Bronchial epithelial cell (primary cell): ENCODE data around the gene IKZF1. TPM values are rescaled to one million over a fixed set of nuclear protein-coding genes. Genes with fewer than 3 reads are reported as not detected.

ENCODE experiments used
- DNase-seq: peaks from one replicate; pipeline ENCODE4 v3.0.0-alpha.2; 2010; ENCODE audit warnings: low read depth
- FAIRE-seq: peaks from 2 replicates; lab custom pipeline; 2011; peaks lifted over from hg19 to GRCh38; lab: Jason Lieb, UNC
- H3K27me3 ChIP-seq: 2 replicates; pipeline ENCODE4 v1.5.1; 2011; ENCODE audit warnings: low read length; ENCODE audit not compliant: control insufficient read depth, insufficient read depth
- H3K36me3 ChIP-seq: 2 replicates; pipeline ENCODE4 v1.5.1; 2011; ENCODE audit warnings: low read length; ENCODE audit not compliant: control insufficient read depth, insufficient read depth
- H3K4me3 ChIP-seq: 2 replicates; pipeline ENCODE4 v1.5.1; 2011; ENCODE audit warnings: mild to moderate bottlenecking, low read depth, low read length, control low read depth
- CTCF ChIP-seq: IDR thresholded peaks from 2 replicates; pipeline ENCODE4 v1.5.1; 2011; ENCODE audit warnings: mild to moderate bottlenecking, moderate library complexity, low read length, control low read depth, inconsistent platforms; ENCODE audit not compliant: insufficient read depth, severe bottlenecking
- total RNA-seq: library from RNA; depleted of rRNA; stranded (reverse); fragments of >200 nt; gene quantifications from 2 replicates; pipeline ENCODE4 v1.2.1, GENCODE V29; 2014

Gene IKZF1
- total RNA-seq, 1 donor from 2014 or later, result not detected

- H3K4me3 ChIP-seq, result no peak overlapping the region
- no peaks in the 10 kb centered on the region for H3K36me3 ChIP-seq
- no peak for FAIRE-seq
- DNase-seq, result no peak
- peaks cover 24% of the 10 kb centered on the region for H3K27me3 ChIP-seq
- TF ChIP-seq CTCF, result no peak
These were observed 1.8 kb upstream of the IKZF1 start for GRCh38 chr7:50302486-50303334.

GRCh38 chr7:50303335-50304128 is 984 bp upstream of the IKZF1 start:
- peaks cover 24% of the 10 kb centered on the region for H3K27me3 ChIP-seq
- H3K4me3 ChIP-seq, result no peak overlapping the region
- no peak for TF ChIP-seq CTCF
- H3K36me3 ChIP-seq, result no peaks in the 10 kb centered on the region
- FAIRE-seq (no peak), DNase-seq (no peak)

- Histone ChIP-seq H3K36me3 (no peaks in the 10 kb centered on the region), H3K4me3 (no peak overlapping the region), H3K27me3 (peaks cover 24% of the 10 kb centered on the region)
- DNase-seq (peak; percentile 1), FAIRE-seq (no peak)
- TF ChIP-seq CTCF, result no peak
These were observed 531 bp downstream of the IKZF1 start for GRCh38 chr7:50304911-50305582.

- DNase-seq (no peak), FAIRE-seq (no peak)
- H3K36me3 ChIP-seq, result no peaks in the 10 kb centered on the region
- no peak overlapping the region for H3K4me3 ChIP-seq
- peaks cover 24% of the 10 kb centered on the region for H3K27me3 ChIP-seq
- TF ChIP-seq CTCF, result no peak
These were observed 1.3 kb downstream of the IKZF1 start for GRCh38 chr7:50305583-50306493.
